Ovary (tissue), 9 donors: ENCODE data around the gene TRDMT1. TPM values are rescaled to one million over a fixed set of nuclear protein-coding genes. Genes with fewer than 3 reads are reported as not detected.

ENCODE experiments used
- DNase-seq, 5 donors: peaks; one replicate each; pipeline ENCODE4 v3.0.0-alpha.2; 2019 to 2020
- H3K27ac ChIP-seq, 2 donors: fragments of 200-600 bp; one replicate each; pipeline versions ENCODE4 v1.5.1 to v1.8.0; 2019 to 2022
- H3K27me3 ChIP-seq: fragments of 200-600 bp; one replicate; pipeline ENCODE4 v1.8.0; 2022
- H3K36me3 ChIP-seq: fragments of 200-600 bp; sonication (generic); one replicate; pipeline ENCODE4 v1.5.1; 2019
- H3K4me1 ChIP-seq: one replicate; pipeline ENCODE4 v1.8.1; 2013; ENCODE audit warnings: mild to moderate bottlenecking, moderate library complexity; ENCODE audit not compliant: insufficient read depth
- H3K4me3 ChIP-seq: fragments of 200-600 bp; sonication (generic); one replicate; pipeline ENCODE4 v1.5.1; 2017
- H3K9me3 ChIP-seq, 2 donors: fragments of 200-600 bp in 1 of 2; sonication (generic) in 1 of 2; one replicate each; pipeline versions ENCODE4 v1.5.1 to v1.8.1; 2013 to 2019; ENCODE audit warnings: mild to moderate bottlenecking in 1 of 2, moderate library complexity in 1 of 2
- CTCF ChIP-seq, 3 donors: fragments of 450-650 bp in 2 of 3; fragments of 200-600 bp in 1 of 3; IDR thresholded peaks; one replicate each; pipeline versions ENCODE4 v1.5.1 to v1.8.0; 2016 to 2022; ENCODE audit warnings: antibody characterized with exemption in 3 of 3, mild to moderate bottlenecking in 1 of 3
- EP300 ChIP-seq: sonication (generic); formaldehyde crosslinking; IDR thresholded peaks from one replicate; pipeline ENCODE4 v1.6.1; 2017; ENCODE audit warnings: antibody characterized with exemption
- POLR2A ChIP-seq: fragments of 450-650 bp; IDR thresholded peaks from one replicate; pipeline ENCODE4 v1.6.1; 2017; ENCODE audit warnings: antibody characterized with exemption, mild to moderate bottlenecking, moderate library complexity
- WGBS, 3 donors: extraction: QIAGEN DNeasy Blood & Tissue Kit in 1 of 3; methylation state at CpG; one replicate each; pipeline versions ENCODE4 v1.1.5 to v1.1.7; 2013 to 2017; 5-methylcytosine and 5-hydroxymethylcytosine counted together
- intact Hi-C, 4 donors: fragments of 100-400 bp; cut with DNase I; formaldehyde crosslinking; loops; one replicate each; pipeline versions ENCODE4 v1.11.0 to v1.15.1; 2022 to 2023
- polyA plus RNA-seq, 2 donors: library from polyadenylated mRNA; stranded (reverse); fragments of 200-250 nt in 1 of 2; fragments of 350-450 nt in 1 of 2; fragmentation: Illumina TruSeq in 1 of 2; extraction: RNeasy Lipid Tissue Mini Kit (QIAGEN cat#74804) in 1 of 2; gene quantifications; one replicate each; pipeline ENCODE4 v1.2.3, GENCODE V29; 2013 to 2014
- total RNA-seq, 7 donors: library from RNA; depleted of rRNA in 2 of 7; stranded (reverse); fragments of >200 nt in 2 of 7; fragmentation: NEBNext Ultra II Directional in 3 of 7; extraction: Animal tissue kit (Norgen Biotek cat#: 25700) in 3 of 7; gene quantifications; one replicate each; pipeline versions ENCODE4 v1.1.0 to v1.2.4, GENCODE V29; 2016 to 2023
- donor health status: DM: no; HTN: no; CAD: no; lungs with moderate emphysema.
- donor health status: DM: no; HTN: no; CAD: no.
- donor health status: Bipolar disorder and iron deficiency.
- donor health status: DM: yes; HTN: yes; CAD: no.
- donor health status: DM: no; HTN: no; CAD: no.
- donor health status: DM: yes; HTN: yes; CAD: no.

The TRDMT1 gene
- total and polyA plus RNA-seq, 9 donors = 3.2 to 24.3 (median 15.9) TPM

- intact Hi-C loops = no loop called here
- 90 to 96% (median 91%) methylated on average over 4 of the region's 4 CpGs for WGBS, 3 donors
- H3K27ac ChIP-seq = no peak overlapping the region
- no peaks in the 10 kb centered on the region for H3K27me3 ChIP-seq
- H3K9me3 ChIP-seq = no peaks in the 10 kb centered on the region
- H3K4me3 ChIP-seq = no peak overlapping the region
- no peaks in the 10 kb centered on the region for H3K4me1 ChIP-seq
- DNase-seq = no peak
- H3K36me3 ChIP-seq = no peaks in the 10 kb centered on the region
- TF ChIP-seq CTCF (IDR thresholded peaks at IDR 0.05) (no peak), POLR2A (no peak), EP300 (no peak)
Measured at GRCh38 chr10:17202999-17203398, 1.5 kb upstream of the TRDMT1 start.

GRCh38 chr10:17202506-17202905 lies 1.0 kb upstream of the TRDMT1 start:
- intact Hi-C loops = no loop called here
- TF ChIP-seq EP300 = no peak
- Histone ChIP-seq H3K36me3 (no peaks in the 10 kb centered on the region), H3K4me3 (no peak overlapping the region), H3K9me3 (no peaks in the 10 kb centered on the region), H3K27me3 (no peaks in the 10 kb centered on the region), H3K4me1 (no peaks in the 10 kb centered on the region), H3K27ac (no peak overlapping the region)
- no peak for DNase-seq
- 94 to 98% (median 97%) methylated on average over 2 of the region's 2 CpGs for WGBS, 3 donors

GRCh38 chr10:17201794-17202116 lies 283 bp upstream of the TRDMT1 start:
- peak overlapping the region; percentile 87 to 91 for H3K27ac ChIP-seq
- TF ChIP-seq POLR2A (no peak), CTCF (IDR thresholded peaks at IDR 0.05) (no peak), EP300 (no peak)
- WGBS, 3 donors = 15 to 19% (median 16%) methylated on average over 3 of the region's 3 CpGs
- no peaks in the 10 kb centered on the region for H3K27me3 ChIP-seq
- no peaks in the 10 kb centered on the region for H3K36me3 ChIP-seq
- no peaks in the 10 kb centered on the region for H3K9me3 ChIP-seq
- peak overlapping the region; percentile 65 for H3K4me3 ChIP-seq
- DNase-seq = no peak
- H3K4me1 ChIP-seq = no peaks in the 10 kb centered on the region
- intact Hi-C loops = loop anchor here in 2 of 4 donors (2.0 kb wide), 1 partner anchor 27 kb away; the partner anchor contains the start of gene VIM (in 2 of the 2)

GRCh38 chr10:17200001-17200911 lies 1.2 kb downstream of the TRDMT1 start:
- no peak for TF ChIP-seq CTCF (IDR thresholded peaks at IDR 0.05)
- no peak for TF ChIP-seq EP300
- TF ChIP-seq POLR2A = no peak
- no peaks in the 10 kb centered on the region for H3K9me3 ChIP-seq
- H3K27ac ChIP-seq = peak overlapping the region in 1 of 2 donors; percentile 91
- H3K4me1 ChIP-seq = no peaks in the 10 kb centered on the region
- H3K4me3 ChIP-seq = peak overlapping the region; percentile 65
- intact Hi-C loops = loop anchor here in 2 of 4 donors (2.0 kb wide), 1 partner anchor 29 kb away; the partner anchor contains the start of gene VIM (in 2 of the 2)
- no peaks in the 10 kb centered on the region for H3K27me3 ChIP-seq
- H3K36me3 ChIP-seq = no peaks in the 10 kb centered on the region
- WGBS, 3 donors = 2 to 3% (median 3%) methylated on average over 10 of the region's 10 CpGs
- no peak for DNase-seq

- intact Hi-C loops = loop anchor here in 1 of 4 donors (10.0 kb wide), 2 partner anchors 75 to 195 kb away; partner anchors contain the start of gene CUBN
- Histone ChIP-seq H3K27ac (peak overlapping the region in 1 of 2 donors; percentile 91), H3K36me3 (no peaks in the 10 kb centered on the region), H3K4me3 (no peak overlapping the region), H3K4me1 (no peaks in the 10 kb centered on the region), H3K27me3 (no peaks in the 10 kb centered on the region), H3K9me3 (no peaks in the 10 kb centered on the region)
- no peak for TF ChIP-seq CTCF (IDR thresholded peaks at IDR 0.05)
- TF ChIP-seq EP300 = no peak
- TF ChIP-seq POLR2A = no peak
- no peak for DNase-seq
- 6 to 8% (median 7%) methylated on average over 9 of the region's 9 CpGs for WGBS, 3 donors
Measured at GRCh38 chr10:17199351-17199804, 2.1 kb downstream of the TRDMT1 start.
